ENCODE results near the gene STAB2. TPM values are rescaled to one million over a fixed set of nuclear protein-coding genes. Genes with fewer than 3 reads are reported as not detected.

Gene STAB2
- total RNA-seq, 1 donor from 2014 or later, result 0.25 TPM

DNA sequence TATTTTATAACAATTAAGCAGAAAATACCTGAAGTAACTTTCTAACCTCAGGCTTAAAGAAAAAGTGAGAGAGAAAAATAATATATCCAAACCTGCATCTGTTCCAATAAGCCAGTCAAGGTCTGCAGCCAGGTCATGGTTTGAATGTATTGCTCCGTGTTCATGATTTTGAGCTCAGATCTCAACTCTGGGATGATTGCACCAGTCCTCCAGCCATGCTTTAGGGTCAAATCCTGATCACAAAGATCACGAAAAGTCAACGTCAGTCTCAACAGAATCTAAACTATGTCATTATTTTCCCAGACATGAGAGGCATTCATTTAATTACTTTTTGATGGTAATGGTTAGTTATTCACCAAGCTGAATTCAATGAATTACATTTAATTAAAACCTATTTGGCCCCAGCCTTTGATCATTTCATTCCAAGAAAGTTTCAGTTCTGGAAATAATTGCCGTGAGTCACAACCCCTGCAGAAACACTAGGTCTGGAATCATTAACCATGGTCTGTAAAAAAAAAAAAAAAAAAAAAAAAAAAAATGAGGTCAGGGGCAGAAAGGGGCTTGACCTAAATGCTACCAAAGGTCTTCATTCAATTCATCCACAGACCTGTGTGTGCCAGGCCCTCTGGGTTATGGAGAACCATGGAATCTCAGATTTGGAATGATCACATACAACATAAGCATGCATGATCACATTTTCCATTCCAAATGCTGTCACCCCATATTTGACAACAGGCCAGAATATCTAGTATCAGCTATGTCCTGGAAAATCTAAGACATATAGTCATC lies 198.4 kb downstream of the STAB2 start:
- DNase-seq (no peak), ATAC-seq (no peak)
- intact Hi-C loops (cut with micrococcal nuclease), result no loop called here

DNA sequence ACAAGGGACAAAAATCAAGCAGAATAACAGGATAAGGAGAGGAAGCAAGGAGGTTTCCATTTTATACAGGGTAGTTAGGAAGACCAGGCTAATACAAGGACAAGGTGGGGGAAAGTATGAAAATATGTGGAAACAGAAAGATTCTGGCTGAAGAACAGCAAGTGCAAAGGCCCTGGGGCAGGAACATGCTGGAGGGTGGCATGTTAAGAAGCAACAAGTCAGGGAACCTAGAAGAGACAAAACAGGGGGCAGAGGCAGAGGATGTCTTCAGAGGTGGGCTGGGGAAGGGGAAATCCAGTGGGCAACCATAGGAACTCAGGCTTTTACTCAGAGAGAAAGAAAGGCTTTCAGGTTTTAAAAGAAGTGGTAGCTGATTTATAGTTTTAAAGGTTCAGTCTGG lies 199.1 kb downstream of the STAB2 start:
- intact Hi-C loops (cut with micrococcal nuclease), result no loop called here
- no peak for DNase-seq

DNA sequence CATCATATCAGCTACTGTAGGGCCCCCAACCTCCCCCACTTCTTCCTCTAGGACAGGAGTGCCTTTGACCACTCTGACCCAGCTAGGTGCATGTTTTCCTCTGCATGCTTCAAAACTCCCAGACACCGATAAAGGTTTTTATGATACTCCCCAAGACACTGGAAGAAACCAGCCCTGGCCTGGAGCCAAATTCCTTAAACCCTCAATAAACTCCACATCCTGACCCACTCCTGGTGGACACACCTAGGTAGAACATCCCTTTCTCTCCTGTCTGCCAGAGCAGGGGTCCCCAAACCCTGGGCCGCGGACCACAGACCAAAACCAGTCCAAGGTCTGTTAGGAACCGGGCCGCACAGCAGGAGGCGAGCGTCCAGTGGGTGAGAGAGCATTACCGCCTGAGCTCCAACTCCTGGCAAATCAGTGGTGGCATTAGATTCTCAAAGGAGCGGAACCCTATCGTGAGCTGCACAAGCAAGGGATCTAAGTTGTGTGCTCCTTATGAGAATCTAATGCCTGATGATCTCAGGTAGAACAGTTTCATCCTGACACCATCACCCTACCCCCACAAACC lies 204.4 kb downstream of the STAB2 start:
- intact Hi-C loops (cut with micrococcal nuclease), result no loop called here
- DNase-seq, result no peak
- no peak for ATAC-seq

More for the DNA sequence above, 199.1 kb downstream of the STAB2 start:
- no peak for ATAC-seq

DNA sequence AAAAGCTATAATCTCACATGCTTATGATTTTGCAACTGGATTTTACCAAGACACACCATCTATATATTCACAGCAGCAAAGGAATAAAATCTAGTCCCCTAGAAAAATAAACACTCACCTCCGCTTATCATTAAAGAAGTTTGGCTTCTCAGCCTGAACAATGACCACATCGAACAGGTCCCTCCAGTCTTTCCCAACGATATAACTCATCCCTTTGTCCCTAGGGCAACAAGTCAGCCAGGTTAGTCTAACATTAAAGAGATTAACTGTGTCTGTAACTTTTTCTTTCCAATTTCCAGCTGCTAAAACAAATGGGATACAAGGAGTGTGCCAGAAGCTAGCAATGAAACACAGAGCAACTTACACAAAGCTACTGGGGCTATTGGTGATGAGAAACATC lies 206.0 kb downstream of the STAB2 start:
- intact Hi-C loops (cut with micrococcal nuclease), result no loop called here
- no peak for DNase-seq
- no peak for ATAC-seq

DNA sequence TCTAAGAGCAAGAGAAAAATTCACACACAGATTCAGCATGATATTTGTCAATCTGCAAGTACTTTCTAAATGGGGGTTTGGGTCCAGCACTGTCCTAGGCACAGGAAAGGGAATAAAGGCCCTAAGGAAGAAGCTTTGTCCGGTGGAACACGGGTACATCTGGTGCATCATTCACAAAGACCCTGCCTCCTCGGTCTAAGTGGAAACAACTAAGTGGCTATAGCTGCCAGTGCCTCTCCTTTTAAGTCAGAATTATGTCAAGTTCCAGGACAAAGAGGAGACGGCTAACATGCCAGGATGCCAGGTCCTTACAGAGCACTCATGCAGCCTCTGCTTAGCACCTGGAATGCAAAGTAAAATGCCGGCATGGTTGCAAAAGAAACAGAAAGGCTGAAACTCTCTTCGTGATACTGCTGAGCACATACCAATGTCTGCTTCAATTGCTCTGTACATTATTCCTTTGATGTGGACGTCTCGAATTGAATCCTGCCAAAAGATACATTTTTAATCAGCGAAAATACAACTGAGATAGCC lies 206.5 kb downstream of the STAB2 start:
- intact Hi-C loops (cut with micrococcal nuclease), result no loop called here
- DNase-seq (no peak), ATAC-seq (no peak)

DNA sequence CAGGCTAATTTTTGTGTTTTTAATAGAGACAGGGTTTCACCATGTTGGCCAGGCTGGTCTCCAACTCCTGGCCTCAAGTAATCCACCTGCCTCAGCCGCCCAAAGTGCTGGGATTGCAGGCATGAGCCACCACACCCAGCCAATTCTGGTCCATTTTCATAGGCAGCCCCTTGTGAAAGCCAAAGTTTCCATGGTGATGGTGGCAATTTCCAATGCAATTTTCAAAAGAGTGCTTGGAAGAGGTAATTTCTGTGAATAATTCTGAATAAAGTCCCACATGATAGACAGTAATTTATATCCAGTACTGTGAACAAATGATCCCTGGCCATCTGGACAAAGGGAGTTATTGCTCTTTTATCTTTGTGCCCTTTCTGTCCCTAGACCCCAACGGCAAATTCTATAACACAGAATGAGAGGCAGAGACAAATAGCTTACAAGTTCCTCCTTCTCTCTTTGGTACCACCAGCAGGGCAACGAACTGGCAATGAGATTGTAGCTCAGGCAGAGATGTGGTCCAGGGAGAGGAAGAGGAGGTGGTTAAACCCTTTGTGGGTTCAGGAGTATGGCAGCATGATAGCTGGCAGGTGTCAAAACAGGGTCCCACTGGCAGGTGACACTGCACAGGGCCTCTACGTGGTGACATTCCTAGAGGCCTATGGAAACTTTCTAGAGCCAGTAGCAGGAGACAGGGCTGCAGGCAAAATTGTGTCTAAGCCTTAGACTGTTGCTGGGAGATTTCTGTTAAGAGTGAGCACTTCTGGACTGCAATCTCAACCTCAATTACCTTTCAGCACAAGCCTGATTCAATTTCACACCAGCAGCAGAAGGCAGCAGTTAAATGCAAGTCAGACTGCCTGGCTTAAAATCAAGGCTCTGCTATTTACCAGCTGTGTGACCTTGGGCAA lies 207.5 kb downstream of the STAB2 start:
- intact Hi-C loops (cut with micrococcal nuclease), result no loop called here
- no peak for DNase-seq
- peak; percentile 56 for ATAC-seq

DNA sequence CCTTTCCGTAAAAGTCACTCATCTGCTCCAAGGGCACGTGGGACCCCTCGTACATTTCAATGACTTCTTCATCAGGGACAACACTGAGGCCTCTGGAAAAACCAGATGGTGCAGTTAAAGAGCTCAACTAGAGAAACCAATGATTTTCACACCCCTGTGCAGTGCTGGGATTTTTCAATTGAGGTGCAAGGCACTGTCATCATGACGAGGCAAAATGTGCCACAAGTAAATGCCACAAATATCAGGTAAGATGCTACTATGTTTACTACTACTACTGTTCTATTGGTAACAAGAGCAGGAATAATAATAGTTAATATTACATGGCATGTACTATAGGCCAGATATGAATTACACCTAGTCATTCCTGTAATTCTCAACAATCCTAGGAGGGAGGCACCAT lies 211.5 kb downstream of the STAB2 start:
- DNase-seq (no peak), ATAC-seq (no peak)
- intact Hi-C loops (cut with micrococcal nuclease), result no loop called here

DNA sequence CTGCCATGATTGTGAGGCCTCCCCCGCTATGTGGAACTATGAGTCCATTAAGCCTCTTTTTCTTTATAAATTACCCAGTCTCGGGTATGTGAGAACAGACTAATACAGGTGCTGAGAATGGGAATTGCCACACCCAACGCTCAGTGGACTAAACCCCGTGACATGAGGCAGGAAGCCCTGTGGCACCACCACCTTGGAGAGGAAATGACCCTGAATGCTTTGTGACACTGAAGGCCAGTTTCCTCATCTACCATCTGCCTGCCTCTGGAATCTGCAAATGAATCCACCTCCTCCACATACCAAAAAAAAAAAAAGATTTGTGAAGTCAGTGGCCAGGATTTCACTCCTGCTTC lies 212.4 kb downstream of the STAB2 start:
- ATAC-seq, result peak; percentile 5
- intact Hi-C loops (cut with micrococcal nuclease), result no loop called here
- DNase-seq, result no peak

DNA sequence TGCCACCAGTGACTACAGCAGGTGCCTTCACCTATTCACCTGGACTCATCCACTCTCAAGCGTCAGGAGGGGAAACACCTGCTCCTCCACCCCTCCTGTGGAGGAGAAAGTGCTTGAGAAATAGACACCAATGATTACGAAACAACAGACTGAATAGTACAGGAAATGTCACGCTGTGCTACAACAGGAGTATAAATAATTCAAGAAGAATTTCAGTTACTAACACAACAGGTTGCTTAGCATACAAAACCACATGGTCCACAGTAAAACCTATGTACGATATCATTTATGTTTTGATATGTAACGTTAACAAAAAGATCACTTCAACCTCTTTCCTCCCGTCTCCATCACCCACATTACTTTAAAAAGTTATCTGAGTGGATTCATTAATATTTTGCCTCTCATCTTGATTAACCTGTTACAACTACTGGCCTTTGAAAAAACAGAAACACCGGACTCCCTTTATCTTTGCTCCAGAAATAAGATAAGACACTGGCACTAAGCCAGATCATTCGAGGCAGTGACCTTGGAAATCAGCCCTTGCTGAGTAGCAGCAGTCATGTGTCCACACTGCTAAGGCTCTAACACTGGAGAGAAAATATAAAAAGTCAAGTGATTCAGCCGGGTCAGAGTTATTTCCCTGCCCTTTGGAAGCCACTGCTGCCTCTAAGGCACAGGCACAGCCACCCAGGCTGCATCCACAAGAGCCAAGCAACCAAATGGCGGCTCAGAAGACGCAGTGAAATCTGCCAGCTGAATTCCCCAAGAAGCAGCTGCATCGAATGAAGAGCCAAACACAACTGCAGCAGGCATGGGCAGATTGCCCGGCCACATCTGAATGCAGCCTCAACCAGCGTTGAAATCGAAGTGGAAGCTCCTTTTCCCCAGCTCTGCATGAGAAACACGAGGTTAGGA lies 213.0 kb downstream of the STAB2 start:
- ATAC-seq (peak; percentile 87), DNase-seq (peak; percentile 81)
- intact Hi-C loops (cut with micrococcal nuclease), result no loop called here

DNA sequence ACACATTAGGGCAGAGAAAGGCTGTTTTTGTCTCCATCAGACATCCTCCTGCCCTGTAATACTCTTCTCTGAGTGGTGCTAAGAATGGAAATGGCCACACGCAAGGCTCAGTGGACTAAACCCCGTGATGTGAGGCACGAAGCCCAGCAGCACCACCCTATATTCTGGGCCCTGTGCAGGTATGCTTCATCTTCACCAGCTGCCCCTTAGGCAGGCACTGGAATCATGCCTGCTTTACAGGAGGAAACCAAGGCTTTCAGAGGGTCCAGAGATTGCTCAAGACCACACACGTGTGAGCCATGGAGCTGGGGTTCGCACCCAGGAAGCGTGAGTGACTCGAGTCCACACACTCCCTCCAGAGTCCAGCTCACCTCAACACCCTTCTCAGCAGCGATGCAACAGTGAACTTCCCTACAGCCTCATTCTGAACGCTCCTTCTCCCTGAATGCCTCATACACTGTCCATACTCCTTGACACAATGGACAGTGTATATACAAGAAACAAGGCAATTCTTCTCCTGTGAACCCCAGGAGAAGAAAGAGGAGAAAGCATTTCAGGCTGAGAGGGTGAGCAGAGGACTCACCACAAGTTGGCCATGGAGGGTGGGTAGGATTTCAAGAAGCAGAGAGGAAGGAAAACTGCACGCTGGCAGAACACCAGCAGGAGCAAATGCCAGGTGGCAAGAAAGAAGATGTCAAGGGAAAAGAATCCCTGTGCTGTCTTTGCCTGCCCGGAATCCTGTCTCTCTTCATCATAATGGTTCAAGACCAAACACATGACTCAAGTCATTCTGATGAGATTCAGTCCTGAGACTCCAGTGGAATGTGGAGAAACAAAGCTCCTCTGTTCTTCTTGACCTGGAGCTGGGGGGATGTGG lies 214.9 kb downstream of the STAB2 start:
- ATAC-seq (no peak), DNase-seq (no peak)
- intact Hi-C loops (cut with micrococcal nuclease), result no loop called here

DNA sequence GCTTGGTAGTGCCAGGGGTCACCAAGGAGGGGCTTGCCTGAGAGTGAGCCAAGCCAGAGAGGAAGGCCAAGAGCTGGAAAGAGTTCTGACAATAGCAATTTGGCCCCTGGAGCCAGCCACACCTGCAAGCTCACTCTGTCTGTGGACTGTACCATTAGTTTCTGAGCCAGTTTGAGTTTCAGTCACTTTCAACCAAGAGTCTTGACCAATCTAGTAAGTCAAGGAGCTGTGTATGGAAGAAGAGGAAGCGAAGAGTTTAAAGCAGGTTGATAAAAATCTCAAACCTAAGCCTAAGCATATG lies 215.5 kb downstream of the STAB2 start:
- no peak for ATAC-seq
- intact Hi-C loops (cut with micrococcal nuclease), result no loop called here

DNA sequence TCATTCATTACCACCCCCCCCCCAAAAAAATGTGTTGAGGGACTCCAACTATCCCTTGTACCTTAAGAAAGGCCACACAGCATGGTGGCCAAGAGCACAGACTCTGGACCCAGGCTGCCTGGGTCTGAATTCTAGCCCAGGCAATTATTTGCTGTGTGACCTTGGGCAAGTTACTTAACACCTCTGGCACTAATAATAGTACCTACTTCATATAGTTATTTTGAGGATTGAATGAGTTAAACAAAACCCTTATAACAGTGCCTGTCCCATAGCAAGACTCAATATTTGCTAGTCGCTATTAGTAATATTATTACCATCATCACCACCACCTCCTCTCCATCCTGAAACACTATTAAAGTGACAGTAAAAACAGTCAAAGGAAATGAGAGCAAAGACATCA lies 216.8 kb downstream of the STAB2 start:
- ATAC-seq, result no peak
- intact Hi-C loops (cut with micrococcal nuclease), result no loop called here

More for the DNA sequence above, 215.5 kb downstream of the STAB2 start:
- no peak for DNase-seq

DNA sequence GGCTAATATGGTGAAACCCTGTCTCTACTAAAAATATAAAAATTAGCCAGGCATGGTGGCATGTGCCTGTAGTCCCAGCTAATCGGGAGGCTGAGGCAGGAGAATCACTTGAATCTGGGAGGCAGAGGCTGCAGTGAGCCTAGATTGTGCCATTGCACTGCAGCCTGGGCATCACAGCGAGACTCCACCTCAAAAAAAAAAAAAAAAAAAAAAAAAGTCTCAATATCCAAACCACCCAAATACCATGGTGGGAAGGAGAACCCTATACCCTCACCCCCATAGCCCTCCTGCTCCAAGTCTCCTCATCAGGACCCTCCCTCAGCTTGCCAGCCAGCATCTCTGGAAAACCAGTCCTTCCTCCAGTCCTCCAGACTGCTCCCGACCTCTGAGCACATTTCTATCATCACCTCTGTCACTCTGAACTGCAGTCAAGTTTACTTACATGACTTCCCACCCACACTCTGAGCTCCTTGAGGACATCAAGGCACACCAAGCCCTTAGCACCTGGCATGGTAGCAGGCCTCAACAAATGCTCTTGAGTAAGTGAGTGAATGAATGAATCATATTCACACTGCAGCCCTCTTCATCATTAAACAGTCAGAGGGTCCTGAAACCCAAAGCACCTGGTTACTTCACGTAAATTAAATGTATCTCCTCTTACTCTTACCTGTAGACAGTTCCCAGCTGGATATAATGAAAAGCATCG lies 218.7 kb downstream of the STAB2 start:
- ATAC-seq (no peak), DNase-seq (no peak)
- intact Hi-C loops (cut with micrococcal nuclease), result no loop called here

More for the DNA sequence above, 216.8 kb downstream of the STAB2 start:
- DNase-seq, result no peak

DNA sequence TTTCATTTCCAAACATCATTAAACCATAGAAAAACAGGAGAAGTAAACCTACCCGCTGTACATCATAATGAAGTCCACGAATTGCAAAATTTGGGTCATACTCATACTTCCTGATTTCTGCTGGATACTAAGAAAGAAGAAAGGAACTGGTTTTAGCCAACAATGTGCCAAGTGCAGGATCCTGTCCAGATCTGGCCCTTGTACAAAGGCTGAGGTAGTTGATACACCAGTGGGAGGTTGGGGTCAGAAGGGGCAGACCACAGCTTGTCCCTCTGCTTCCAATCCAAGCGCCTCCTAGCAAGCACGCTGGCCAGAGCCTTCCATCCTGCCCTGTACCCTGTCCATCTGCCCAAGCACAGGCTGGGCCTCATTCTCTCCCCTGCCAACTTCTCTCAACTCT lies 219.7 kb downstream of the STAB2 start:
- ATAC-seq (peak; percentile 18), DNase-seq (no peak)
- intact Hi-C loops (cut with micrococcal nuclease), result no loop called here

DNA sequence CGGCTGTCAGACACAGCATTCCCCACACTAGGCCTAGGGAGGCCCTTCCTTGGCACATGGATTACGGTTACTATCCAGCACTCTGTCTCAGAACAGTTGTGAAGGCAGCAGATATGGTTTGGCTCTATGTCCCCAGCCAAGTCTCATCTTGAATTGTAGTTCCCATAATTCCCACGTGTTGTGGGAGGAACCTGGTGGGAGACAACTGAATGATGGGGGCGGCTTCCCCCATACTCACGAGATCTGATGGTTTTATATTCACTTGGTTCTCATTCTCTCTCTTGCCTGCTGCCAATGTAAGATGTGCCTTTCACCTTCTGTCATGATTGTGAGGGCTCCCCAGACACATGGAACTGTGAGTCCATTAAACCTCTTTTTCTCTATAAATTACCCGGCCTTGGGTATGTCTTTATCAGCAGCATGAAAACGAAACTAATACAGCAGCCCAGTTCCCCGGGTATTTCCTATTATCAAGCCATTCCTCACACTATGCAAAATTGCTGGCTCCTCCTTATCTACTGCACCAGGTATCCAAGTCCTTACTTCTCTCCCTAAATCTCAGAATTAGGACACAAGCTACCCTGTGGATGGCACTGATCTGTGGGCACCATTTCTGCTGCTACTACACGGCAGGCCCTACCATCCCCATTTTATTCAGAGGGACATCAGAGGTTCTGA lies 220.6 kb downstream of the STAB2 start:
- DNase-seq (no peak), ATAC-seq (no peak)
- intact Hi-C loops (cut with micrococcal nuclease), result no loop called here

DNA sequence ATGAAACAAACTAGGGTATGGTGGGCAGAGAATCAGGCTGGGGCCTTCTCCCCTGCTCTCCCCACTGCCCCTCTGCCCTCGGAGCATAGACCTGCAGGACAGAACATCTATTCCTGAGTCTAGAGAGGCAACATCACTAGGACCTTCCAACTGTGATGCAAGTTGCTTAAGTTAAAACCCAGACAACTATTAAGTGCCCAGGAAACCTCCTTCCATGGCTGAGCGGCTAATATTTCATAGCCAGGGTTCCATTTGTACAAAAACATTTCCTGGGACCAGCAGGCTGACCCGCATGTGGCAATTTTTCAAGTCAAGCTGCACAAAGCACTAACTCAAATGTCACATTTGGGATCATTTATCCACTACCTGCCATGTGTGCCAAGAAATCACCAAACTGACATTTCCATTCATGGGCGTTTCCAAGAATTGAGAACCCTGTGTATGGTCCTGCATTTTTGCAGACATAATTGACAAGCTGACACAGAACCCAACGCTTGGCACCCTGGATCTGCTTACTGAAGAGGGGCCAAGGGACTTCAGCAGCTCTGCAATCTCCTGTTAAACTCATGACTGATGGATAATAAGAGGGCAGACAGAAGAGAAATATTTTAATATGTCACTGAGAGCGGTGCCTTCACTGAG lies 221.3 kb downstream of the STAB2 start:
- ATAC-seq (no peak), DNase-seq (no peak)
- intact Hi-C loops (cut with micrococcal nuclease), result no loop called here

DNA sequence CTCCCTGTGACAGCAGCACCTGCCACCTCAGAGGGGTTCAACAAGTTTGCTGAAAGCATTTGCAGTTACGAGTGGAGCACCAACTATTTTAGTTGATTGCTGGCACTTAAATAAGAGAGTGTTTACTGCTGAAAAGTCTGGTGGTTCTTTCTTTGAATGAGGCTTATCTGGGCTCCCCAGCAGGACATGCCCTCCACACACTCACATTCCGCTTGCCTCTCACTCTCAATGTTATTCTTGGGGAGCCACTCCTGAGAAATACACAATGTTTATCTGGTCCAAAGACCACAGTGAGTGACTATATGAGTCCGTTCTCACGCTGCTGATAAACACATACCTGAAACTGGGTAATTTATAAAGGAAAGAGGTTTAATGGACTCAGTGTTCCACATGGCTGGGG lies 222.1 kb downstream of the STAB2 start:
- DNase-seq (no peak), ATAC-seq (no peak)
- intact Hi-C loops (cut with micrococcal nuclease), result no loop called here

Measured in left ventricle myocardium superior (tissue), 1 donor.